GM12878 (cell line): ENCODE data around the gene CRYAB. TPM values are rescaled to one million over a fixed set of nuclear protein-coding genes. Genes with fewer than 3 reads are reported as not detected.

ENCODE experiments used
- IKZF2 ChIP-seq, 2 experiments: fragments of 450-650 bp; IDR thresholded peaks; 2 replicates each; pipeline ENCODE4 v1.6.1; 2017; ENCODE audit warnings: mild to moderate bottlenecking in 2 of 2, moderate library complexity in 2 of 2
- NBN ChIP-seq: fragments of 450-650 bp; IDR thresholded peaks from 2 replicates; pipeline ENCODE4 v1.6.1; 2016
- STAT3 ChIP-seq: IDR thresholded peaks from 2 replicates; pipeline ENCODE4 v1.6.1; 2011; ENCODE audit warnings: low read depth, low read length, improper control_type of control experiment
- polyA plus RNA-seq, 11 experiments: library from polyadenylated mRNA; depleted of rRNA in 4 of 11; unstranded in 6 of 11; stranded (reverse) in 5 of 11; fragments of >200 nt; fragmentation: Nextera tagmentation in 4 of 11; fragmentation: Illumina TruSeq in 1 of 11; extraction: Ambion mirVana in 4 of 11; extraction: Trizol in 1 of 11; gene quantifications; 1 replicate in 1 of 11; 2 replicates in 10 of 11; pipeline versions ENCODE4 v1.2.1 to v1.2.3, GENCODE V29; 2011 to 2016; ENCODE audit warnings: inconsistent platforms in 2 of 11, missing spikeins in 2 of 11, low read depth in 1 of 11
- total RNA-seq, 4 experiments: library from RNA; depleted of rRNA in 3 of 4; stranded (reverse); fragments of >200 nt in 3 of 4; fragmentation: Illumina TruSeq in 1 of 4; extraction: Trizol in 1 of 4; gene quantifications; 2 replicates each; pipeline versions ENCODE4 v1.2.1 to v1.2.3, GENCODE V29; 2013 to 2021
- TF ChIP-seq, protein P1 (sequence below), 3 experiments: IDR thresholded peaks in 2 of 3; conservative IDR thresholded peaks in 1 of 3; 2 replicates each; pipeline ENCODE4 v1.5.1; 2011; ENCODE audit warnings: low read depth in 3 of 3, low read length in 3 of 3, mild to moderate bottlenecking in 3 of 3, control low read depth in 2 of 3, moderate library complexity in 2 of 3, inconsistent platforms in 1 of 3, mixed read lengths in 1 of 3; ENCODE audit not compliant: control insufficient read depth in 2 of 3, insufficient read depth in 1 of 3; ENCODE audit errors: extremely low read depth in 1 of 3
- TF ChIP-seq, protein P2 (sequence below): fragments of 450-650 bp; IDR thresholded peaks from 2 replicates; pipeline ENCODE4 v1.6.1; 2017; ENCODE audit warnings: mild to moderate bottlenecking, moderate library complexity
- TF ChIP-seq, protein P3 (sequence below): fragments of 450-650 bp; IDR thresholded peaks from 2 replicates; pipeline ENCODE4 v1.6.1; 2017; ENCODE audit warnings: mild to moderate bottlenecking, low read depth, inconsistent platforms; ENCODE audit not compliant: poor library complexity, severe bottlenecking

CRYAB gene
- total and polyA plus RNA-seq, 10 of the 15 experiments (the other 5 are each of a cell fraction or from before 2014, with no cell fraction given) = 0.72 to 1.0 TPM; not detected in 8

DNA sequence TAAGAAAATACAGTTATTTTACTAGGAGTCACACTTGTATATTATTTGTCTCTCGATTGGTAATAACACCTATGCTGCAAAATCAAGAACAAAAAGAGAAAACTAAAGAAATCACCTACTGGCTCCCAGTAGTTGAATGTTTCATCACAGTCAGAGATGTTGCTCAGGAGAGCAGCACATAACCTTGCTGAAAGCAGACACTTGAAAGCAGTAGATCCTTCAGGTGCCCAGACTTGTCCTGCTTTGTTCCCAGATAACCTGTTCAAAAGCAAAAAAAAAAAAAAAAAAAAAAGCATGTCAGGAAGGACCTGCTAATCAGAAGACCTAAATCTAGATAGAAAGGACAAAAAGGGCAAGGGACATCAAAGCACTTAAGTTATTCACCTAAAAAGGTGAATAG is 41.5 kb downstream of the CRYAB start (continued):
- TF ChIP-seq, protein P1, sequence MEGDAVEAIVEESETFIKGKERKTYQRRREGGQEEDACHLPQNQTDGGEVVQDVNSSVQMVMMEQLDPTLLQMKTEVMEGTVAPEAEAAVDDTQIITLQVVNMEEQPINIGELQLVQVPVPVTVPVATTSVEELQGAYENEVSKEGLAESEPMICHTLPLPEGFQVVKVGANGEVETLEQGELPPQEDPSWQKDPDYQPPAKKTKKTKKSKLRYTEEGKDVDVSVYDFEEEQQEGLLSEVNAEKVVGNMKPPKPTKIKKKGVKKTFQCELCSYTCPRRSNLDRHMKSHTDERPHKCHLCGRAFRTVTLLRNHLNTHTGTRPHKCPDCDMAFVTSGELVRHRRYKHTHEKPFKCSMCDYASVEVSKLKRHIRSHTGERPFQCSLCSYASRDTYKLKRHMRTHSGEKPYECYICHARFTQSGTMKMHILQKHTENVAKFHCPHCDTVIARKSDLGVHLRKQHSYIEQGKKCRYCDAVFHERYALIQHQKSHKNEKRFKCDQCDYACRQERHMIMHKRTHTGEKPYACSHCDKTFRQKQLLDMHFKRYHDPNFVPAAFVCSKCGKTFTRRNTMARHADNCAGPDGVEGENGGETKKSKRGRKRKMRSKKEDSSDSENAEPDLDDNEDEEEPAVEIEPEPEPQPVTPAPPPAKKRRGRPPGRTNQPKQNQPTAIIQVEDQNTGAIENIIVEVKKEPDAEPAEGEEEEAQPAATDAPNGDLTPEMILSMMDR (IDR thresholded peaks at IDR 0.05 in 2 of 3, conservative IDR thresholded peaks at IDR 0.05 in 1 of 3; ENCODE audit: control insufficient read depth in 2 of 3, extremely low read depth in 1 of 3, insufficient read depth in 1 of 3, low read depth in 3 of 3, low read length in 3 of 3) = no peak
- no peak for TF ChIP-seq NBN
- no peak for TF ChIP-seq IKZF2 (IDR thresholded peaks at IDR 0.05)
- TF ChIP-seq, protein P2, sequence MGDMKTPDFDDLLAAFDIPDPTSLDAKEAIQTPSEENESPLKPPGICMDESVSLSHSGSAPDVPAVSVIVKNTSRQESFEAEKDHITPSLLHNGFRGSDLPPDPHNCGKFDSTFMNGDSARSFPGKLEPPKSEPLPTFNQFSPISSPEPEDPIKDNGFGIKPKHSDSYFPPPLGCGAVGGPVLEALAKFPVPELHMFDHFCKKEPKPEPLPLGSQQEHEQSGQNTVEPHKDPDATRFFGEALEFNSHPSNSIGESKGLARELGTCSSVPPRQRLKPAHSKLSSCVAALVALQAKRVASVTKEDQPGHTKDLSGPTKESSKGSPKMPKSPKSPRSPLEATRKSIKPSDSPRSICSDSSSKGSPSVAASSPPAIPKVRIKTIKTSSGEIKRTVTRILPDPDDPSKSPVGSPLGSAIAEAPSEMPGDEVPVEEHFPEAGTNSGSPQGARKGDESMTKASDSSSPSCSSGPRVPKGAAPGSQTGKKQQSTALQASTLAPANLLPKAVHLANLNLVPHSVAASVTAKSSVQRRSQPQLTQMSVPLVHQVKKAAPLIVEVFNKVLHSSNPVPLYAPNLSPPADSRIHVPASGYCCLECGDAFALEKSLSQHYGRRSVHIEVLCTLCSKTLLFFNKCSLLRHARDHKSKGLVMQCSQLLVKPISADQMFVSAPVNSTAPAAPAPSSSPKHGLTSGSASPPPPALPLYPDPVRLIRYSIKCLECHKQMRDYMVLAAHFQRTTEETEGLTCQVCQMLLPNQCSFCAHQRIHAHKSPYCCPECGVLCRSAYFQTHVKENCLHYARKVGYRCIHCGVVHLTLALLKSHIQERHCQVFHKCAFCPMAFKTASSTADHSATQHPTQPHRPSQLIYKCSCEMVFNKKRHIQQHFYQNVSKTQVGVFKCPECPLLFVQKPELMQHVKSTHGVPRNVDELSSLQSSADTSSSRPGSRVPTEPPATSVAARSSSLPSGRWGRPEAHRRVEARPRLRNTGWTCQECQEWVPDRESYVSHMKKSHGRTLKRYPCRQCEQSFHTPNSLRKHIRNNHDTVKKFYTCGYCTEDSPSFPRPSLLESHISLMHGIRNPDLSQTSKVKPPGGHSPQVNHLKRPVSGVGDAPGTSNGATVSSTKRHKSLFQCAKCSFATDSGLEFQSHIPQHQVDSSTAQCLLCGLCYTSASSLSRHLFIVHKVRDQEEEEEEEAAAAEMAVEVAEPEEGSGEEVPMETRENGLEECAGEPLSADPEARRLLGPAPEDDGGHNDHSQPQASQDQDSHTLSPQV = no peak
- TF ChIP-seq STAT3 = no peak
- TF ChIP-seq, protein P3, sequence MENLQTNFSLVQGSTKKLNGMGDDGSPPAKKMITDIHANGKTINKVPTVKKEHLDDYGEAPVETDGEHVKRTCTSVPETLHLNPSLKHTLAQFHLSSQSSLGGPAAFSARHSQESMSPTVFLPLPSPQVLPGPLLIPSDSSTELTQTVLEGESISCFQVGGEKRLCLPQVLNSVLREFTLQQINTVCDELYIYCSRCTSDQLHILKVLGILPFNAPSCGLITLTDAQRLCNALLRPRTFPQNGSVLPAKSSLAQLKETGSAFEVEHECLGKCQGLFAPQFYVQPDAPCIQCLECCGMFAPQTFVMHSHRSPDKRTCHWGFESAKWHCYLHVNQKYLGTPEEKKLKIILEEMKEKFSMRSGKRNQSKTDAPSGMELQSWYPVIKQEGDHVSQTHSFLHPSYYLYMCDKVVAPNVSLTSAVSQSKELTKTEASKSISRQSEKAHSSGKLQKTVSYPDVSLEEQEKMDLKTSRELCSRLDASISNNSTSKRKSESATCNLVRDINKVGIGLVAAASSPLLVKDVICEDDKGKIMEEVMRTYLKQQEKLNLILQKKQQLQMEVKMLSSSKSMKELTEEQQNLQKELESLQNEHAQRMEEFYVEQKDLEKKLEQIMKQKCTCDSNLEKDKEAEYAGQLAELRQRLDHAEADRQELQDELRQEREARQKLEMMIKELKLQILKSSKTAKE = no peak
